ENCODE measurements around the gene TBRG4. TPM values are rescaled to one million over a fixed set of nuclear protein-coding genes. Genes with fewer than 3 reads are reported as not detected.

The TBRG4 gene
- total and polyA plus RNA-seq, 2 experiments from 2014 or later, result 44.5 to 54.6 TPM

- no peaks in the 10 kb centered on the region for H3K36me3 ChIP-seq (replicated peaks; ENCODE audit: insufficient read depth, low read depth)
- DNase-seq (ENCODE audit: low spot score), result no peak
- H3K4me1 ChIP-seq (ENCODE audit: insufficient read depth), result peaks cover 12% of the 10 kb centered on the region
- H2AFZ ChIP-seq, result no peak overlapping the region
- peak overlapping the region; percentile 75 for H3K4me2 ChIP-seq
- no peaks in the 10 kb centered on the region for H3K9me3 ChIP-seq (ENCODE audit: low read depth)
- H3K27me3 ChIP-seq, result peaks cover 7% of the 10 kb centered on the region
- TF ChIP-seq EZH2 (IDR thresholded peaks at IDR 0.05; ENCODE audit: borderline replicate concordance) (no peak), EZH2phosphoT487 (IDR thresholded peaks at IDR 0.05; ENCODE audit: low read depth, severe bottlenecking, unreplicated experiment) (no peak), CTCF (IDR thresholded peaks at IDR 0.05; ENCODE audit: poor library complexity) (no peak)
- peak overlapping the region; percentile 99 for H3K27ac ChIP-seq
- peaks cover 37% of the 10 kb centered on the region for H3K79me2 ChIP-seq
- peaks cover 7% of the 10 kb centered on the region for H4K20me1 ChIP-seq (ENCODE audit: insufficient read depth, poor library complexity, severe bottlenecking)
- 93% methylated on average over 1 of the region's 1 CpG for WGBS (ENCODE audit: low lambda C conversion rate, missing lambda C conversion rate)
- H3K4me3 ChIP-seq, result peak overlapping the region; percentile 74
- H3K9me2 ChIP-seq (replicated peaks; ENCODE audit: insufficient read depth), result no peaks in the 10 kb centered on the region
Observed at GRCh38 chr7:45112648-45113047, 1.2 kb upstream of the TBRG4 start.

GRCh38 chr7:45108863-45109262 is 2.6 kb downstream of the TBRG4 start:
- 90% methylated on average over 8 of the region's 8 CpGs for WGBS (ENCODE audit: low lambda C conversion rate, missing lambda C conversion rate)
- Histone ChIP-seq H2AFZ (no peak overlapping the region), H3K27me3 (no peaks in the 10 kb centered on the region), H3K36me3 (replicated peaks; ENCODE audit: insufficient read depth, low read depth) (no peaks in the 10 kb centered on the region), H3K27ac (no peak overlapping the region), H3K4me1 (ENCODE audit: insufficient read depth) (peaks cover 12% of the 10 kb centered on the region), H4K20me1 (ENCODE audit: insufficient read depth, poor library complexity, severe bottlenecking) (peaks cover 11% of the 10 kb centered on the region), H3K79me2 (peaks cover 47% of the 10 kb centered on the region), H3K9me3 (ENCODE audit: low read depth) (no peaks in the 10 kb centered on the region), H3K4me2 (no peak overlapping the region), H3K9me2 (replicated peaks; ENCODE audit: insufficient read depth) (no peaks in the 10 kb centered on the region), H3K4me3 (no peak overlapping the region)
- no peak for DNase-seq (ENCODE audit: low spot score)
- TF ChIP-seq EZH2phosphoT487 (IDR thresholded peaks at IDR 0.05; ENCODE audit: low read depth, severe bottlenecking, unreplicated experiment) (no peak), EZH2 (IDR thresholded peaks at IDR 0.05; ENCODE audit: borderline replicate concordance) (no peak), CTCF (IDR thresholded peaks at IDR 0.05; ENCODE audit: poor library complexity) (no peak)

GRCh38 chr7:45107356-45107755 is 4.1 kb downstream of the TBRG4 start:
- H3K9me2 ChIP-seq (replicated peaks; ENCODE audit: insufficient read depth), result no peaks in the 10 kb centered on the region
- H3K4me3 ChIP-seq, result no peak overlapping the region
- H3K4me2 ChIP-seq, result peak overlapping the region; percentile 19
- H3K36me3 ChIP-seq (replicated peaks; ENCODE audit: insufficient read depth, low read depth), result no peaks in the 10 kb centered on the region
- H2AFZ ChIP-seq, result no peak overlapping the region
- H3K27ac ChIP-seq, result no peak overlapping the region
- no peaks in the 10 kb centered on the region for H3K9me3 ChIP-seq (ENCODE audit: low read depth)
- H3K27me3 ChIP-seq, result no peaks in the 10 kb centered on the region
- peaks cover 47% of the 10 kb centered on the region for H3K79me2 ChIP-seq
- H4K20me1 ChIP-seq (ENCODE audit: insufficient read depth, poor library complexity, severe bottlenecking), result peaks cover 11% of the 10 kb centered on the region
- no peak for TF ChIP-seq EZH2 (IDR thresholded peaks at IDR 0.05; ENCODE audit: borderline replicate concordance)
- no peak for TF ChIP-seq CTCF (IDR thresholded peaks at IDR 0.05; ENCODE audit: poor library complexity)
- TF ChIP-seq EZH2phosphoT487 (IDR thresholded peaks at IDR 0.05; ENCODE audit: low read depth, severe bottlenecking, unreplicated experiment), result no peak
- peaks cover 10% of the 10 kb centered on the region for H3K4me1 ChIP-seq (ENCODE audit: insufficient read depth)
- 93% methylated on average over 3 of the region's 3 CpGs for WGBS (ENCODE audit: low lambda C conversion rate, missing lambda C conversion rate)
- no peak for DNase-seq (ENCODE audit: low spot score)

- Histone ChIP-seq H3K4me2 (no peak overlapping the region), H3K79me2 (peaks cover 47% of the 10 kb centered on the region), H3K9me2 (replicated peaks; ENCODE audit: insufficient read depth) (no peaks in the 10 kb centered on the region), H3K36me3 (replicated peaks; ENCODE audit: insufficient read depth, low read depth) (no peaks in the 10 kb centered on the region), H3K9me3 (ENCODE audit: low read depth) (no peaks in the 10 kb centered on the region), H3K27me3 (no peaks in the 10 kb centered on the region), H2AFZ (no peak overlapping the region), H3K4me3 (no peak overlapping the region), H3K27ac (no peak overlapping the region), H4K20me1 (ENCODE audit: insufficient read depth, poor library complexity, severe bottlenecking) (peaks cover 11% of the 10 kb centered on the region), H3K4me1 (ENCODE audit: insufficient read depth) (peaks cover 8% of the 10 kb centered on the region)
- WGBS (ENCODE audit: low lambda C conversion rate, missing lambda C conversion rate), result 75% methylated on average over 8 of the region's 8 CpGs
- no peak for TF ChIP-seq EZH2phosphoT487 (IDR thresholded peaks at IDR 0.05; ENCODE audit: low read depth, severe bottlenecking, unreplicated experiment)
- TF ChIP-seq CTCF (IDR thresholded peaks at IDR 0.05; ENCODE audit: poor library complexity), result no peak
- TF ChIP-seq EZH2 (IDR thresholded peaks at IDR 0.05; ENCODE audit: borderline replicate concordance), result no peak
- DNase-seq (ENCODE audit: low spot score), result no peak
Observed at GRCh38 chr7:45106820-45107219, 4.7 kb downstream of the TBRG4 start.

Measured in hepatocyte (in vitro differentiated cells).